Ishikawa (cell line): ENCODE results near the gene TSPAN12.

Source experiments
- CEBPB ChIP-seq: IDR thresholded peaks from 2 replicates; pipeline ENCODE4 v1.6.1; 2012
- CREB1 ChIP-seq: IDR thresholded peaks from 2 replicates; pipeline ENCODE4 v1.6.1; 2012; ENCODE audit warnings: low read depth
- EGR1 ChIP-seq: IDR thresholded peaks from 2 replicates; pipeline ENCODE4 v1.6.1; 2012
- EP300 ChIP-seq: IDR thresholded peaks from 2 replicates; pipeline ENCODE4 v1.6.1; 2012; ENCODE audit warnings: borderline replicate concordance
- FOXM1 ChIP-seq: IDR thresholded peaks from 2 replicates; pipeline ENCODE4 v1.6.1; 2012; ENCODE audit warnings: low read depth, borderline replicate concordance
- NFIC ChIP-seq: IDR thresholded peaks from 2 replicates; pipeline ENCODE4 v1.6.1; 2012
- RAD21 ChIP-seq: IDR thresholded peaks from 2 replicates; pipeline ENCODE4 v1.6.1; 2012; ENCODE audit warnings: low read depth
- TAF1 ChIP-seq: IDR thresholded peaks from 2 replicates; pipeline ENCODE4 v1.6.1; 2012; ENCODE audit warnings: low read depth, mild to moderate bottlenecking
- TCF12 ChIP-seq: IDR thresholded peaks from 2 replicates; pipeline ENCODE4 v1.6.1; 2012; ENCODE audit warnings: low read depth
- TEAD4 ChIP-seq: IDR thresholded peaks from 2 replicates; pipeline ENCODE4 v1.6.1; 2012
- YY1 ChIP-seq: IDR thresholded peaks from 2 replicates; pipeline ENCODE4 v1.6.1; 2012; ENCODE audit warnings: low read depth
- ZBTB7A ChIP-seq: IDR thresholded peaks from 2 replicates; pipeline ENCODE4 v1.6.1; 2012; ENCODE audit warnings: low read depth
- TF ChIP-seq, protein P1 (sequence below): IDR thresholded peaks from 2 replicates; pipeline ENCODE4 v1.6.1; 2012; ENCODE audit warnings: low read depth, mild to moderate bottlenecking
- TF ChIP-seq, protein P2 (sequence below): IDR thresholded peaks from 2 replicates; pipeline ENCODE4 v1.6.1; 2012
- TF ChIP-seq, protein P3 (sequence below): IDR thresholded peaks from 2 replicates; pipeline ENCODE4 v1.6.1; 2012

Gene TSPAN12

DNA sequence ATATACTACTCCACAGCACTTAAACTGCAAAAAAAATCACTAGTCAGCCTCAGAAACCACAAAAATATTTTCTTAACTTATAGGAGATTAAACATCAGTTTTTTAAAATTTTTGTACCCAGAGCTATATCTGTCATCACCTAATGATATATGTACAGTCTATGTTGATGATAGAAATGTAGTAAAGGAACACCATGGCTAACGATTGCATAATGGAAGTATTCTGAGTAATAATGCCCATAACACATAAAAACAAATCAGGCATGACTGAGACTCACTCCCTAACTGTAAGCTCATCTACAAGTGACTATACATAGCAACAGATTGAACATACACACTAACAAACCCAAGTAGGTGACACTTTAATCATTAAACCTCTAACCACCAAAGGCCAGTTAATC is 51.3 kb downstream of the TSPAN12 start:
- TF ChIP-seq CEBPB (peak; percentile 87), TEAD4 (no peak)

DNA sequence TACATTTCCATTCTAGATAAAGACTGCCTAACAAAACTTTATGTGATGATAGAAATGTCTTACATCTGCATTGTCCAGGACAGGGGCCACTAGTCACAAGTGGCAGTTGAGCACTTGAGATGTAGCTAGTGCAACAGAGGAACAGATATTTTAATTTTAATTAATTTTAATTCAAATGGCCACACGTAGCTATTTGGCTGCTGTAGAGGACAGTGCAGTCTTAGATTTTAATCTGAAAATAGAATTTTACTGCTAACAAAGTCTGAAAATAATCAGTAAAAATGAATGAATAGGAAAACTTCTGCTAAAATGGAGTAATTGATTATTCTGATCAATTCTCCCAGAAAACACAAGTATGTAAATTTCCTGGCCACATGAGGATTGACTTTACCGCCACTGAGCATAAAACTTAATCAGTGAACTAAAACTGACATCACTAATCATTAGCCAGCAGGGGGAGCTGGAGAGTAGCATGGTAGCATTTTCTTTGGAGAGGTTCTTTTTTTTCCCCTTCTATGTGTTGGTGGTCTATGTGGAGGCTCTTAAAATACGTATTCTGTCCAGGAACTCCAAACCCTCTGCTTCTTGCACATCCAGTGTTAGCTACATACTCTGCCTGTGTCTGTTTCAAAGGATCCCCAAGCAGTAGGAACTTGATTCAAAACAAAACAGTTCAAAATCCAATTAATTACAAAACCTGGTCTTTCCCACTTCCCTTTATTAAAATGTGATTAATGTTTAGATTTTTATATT is 52.1 kb downstream of the TSPAN12 start:
- peak; percentile 83 for TF ChIP-seq RAD21
- TF ChIP-seq ZBTB7A, result no peak

DNA sequence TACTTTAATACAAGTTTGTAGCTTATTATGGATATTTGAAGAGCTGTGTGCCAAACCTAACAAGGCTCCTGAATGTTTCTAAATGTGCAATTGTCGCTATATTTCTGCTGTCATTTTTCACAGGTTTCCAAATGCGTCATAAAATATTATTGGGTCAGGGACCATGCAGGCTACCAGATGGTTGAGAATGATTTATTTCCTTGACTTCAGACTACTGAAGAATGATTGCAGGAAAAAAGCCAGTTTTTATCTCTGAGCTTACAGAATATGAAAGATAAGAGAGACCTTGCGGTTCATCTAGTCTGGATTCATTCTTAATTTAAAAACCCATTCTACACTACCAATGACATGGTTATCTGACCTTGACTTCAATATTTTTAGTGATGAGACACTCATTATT is 55.2 kb downstream of the TSPAN12 start:
- TF ChIP-seq ZBTB7A, result no peak
- TF ChIP-seq YY1, result no peak
- no peak for TF ChIP-seq FOXM1

DNA sequence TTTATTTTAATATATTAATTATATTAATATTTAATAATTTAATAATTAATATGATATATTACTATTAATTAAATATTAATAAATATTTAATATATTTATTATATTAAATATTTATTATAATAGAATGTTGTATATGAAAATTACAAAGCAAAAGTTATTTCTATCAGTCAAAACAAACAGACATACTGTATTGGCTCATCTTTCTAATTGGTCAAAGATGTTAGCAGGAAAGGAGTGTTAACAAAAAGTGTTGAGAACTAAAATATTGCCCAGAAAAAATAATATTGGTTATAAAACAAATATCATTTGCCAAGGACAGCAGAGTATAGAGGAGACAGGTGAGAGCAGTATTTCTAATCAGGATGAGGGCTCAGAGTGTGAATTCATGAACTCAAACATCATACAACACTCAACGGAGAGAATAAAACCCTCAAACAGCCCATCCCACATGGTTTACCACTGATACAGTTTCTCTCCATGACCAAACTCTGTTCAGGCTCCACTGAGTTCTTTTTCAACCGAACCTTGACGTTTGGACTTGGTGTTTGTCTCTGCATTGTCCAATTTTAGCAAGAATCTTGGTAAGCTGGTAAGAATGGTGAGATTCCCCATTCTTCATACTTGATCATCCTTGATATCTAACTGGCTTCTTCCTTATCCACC is 58.0 kb downstream of the TSPAN12 start:
- TF ChIP-seq ZBTB7A (no peak), EP300 (no peak), TEAD4 (no peak)
- TF ChIP-seq, protein P1, sequence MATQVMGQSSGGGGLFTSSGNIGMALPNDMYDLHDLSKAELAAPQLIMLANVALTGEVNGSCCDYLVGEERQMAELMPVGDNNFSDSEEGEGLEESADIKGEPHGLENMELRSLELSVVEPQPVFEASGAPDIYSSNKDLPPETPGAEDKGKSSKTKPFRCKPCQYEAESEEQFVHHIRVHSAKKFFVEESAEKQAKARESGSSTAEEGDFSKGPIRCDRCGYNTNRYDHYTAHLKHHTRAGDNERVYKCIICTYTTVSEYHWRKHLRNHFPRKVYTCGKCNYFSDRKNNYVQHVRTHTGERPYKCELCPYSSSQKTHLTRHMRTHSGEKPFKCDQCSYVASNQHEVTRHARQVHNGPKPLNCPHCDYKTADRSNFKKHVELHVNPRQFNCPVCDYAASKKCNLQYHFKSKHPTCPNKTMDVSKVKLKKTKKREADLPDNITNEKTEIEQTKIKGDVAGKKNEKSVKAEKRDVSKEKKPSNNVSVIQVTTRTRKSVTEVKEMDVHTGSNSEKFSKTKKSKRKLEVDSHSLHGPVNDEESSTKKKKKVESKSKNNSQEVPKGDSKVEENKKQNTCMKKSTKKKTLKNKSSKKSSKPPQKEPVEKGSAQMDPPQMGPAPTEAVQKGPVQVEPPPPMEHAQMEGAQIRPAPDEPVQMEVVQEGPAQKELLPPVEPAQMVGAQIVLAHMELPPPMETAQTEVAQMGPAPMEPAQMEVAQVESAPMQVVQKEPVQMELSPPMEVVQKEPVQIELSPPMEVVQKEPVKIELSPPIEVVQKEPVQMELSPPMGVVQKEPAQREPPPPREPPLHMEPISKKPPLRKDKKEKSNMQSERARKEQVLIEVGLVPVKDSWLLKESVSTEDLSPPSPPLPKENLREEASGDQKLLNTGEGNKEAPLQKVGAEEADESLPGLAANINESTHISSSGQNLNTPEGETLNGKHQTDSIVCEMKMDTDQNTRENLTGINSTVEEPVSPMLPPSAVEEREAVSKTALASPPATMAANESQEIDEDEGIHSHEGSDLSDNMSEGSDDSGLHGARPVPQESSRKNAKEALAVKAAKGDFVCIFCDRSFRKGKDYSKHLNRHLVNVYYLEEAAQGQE, result no peak

DNA sequence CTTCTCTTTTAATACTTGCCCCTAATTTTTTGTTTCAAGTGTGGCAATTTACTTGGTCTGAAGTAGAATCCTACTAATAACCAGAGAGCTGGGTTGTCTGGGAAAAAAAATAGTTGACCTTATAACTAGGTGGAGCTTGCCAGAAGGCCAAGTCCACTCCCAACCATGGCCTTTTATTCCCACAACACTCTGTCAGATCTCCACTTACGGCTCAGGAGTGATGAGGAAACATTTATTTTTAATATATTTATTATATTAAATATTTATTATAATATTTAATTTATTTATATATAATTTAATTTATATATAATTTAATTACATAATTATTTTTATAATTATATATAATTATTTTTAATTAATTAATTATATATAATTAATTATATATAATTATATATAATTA is 58.8 kb downstream of the TSPAN12 start:
- TF ChIP-seq EP300 (no peak), YY1 (no peak), ZBTB7A (no peak), NFIC (no peak), EGR1 (no peak), CREB1 (no peak), RAD21 (no peak), TAF1 (no peak), FOXM1 (no peak), TEAD4 (no peak), CEBPB (no peak), TCF12 (no peak)
- TF ChIP-seq, protein P1, result no peak
- TF ChIP-seq, protein P2, sequence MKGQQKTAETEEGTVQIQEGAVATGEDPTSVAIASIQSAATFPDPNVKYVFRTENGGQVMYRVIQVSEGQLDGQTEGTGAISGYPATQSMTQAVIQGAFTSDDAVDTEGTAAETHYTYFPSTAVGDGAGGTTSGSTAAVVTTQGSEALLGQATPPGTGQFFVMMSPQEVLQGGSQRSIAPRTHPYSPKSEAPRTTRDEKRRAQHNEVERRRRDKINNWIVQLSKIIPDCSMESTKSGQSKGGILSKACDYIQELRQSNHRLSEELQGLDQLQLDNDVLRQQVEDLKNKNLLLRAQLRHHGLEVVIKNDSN, result no peak
- TF ChIP-seq, protein P3, sequence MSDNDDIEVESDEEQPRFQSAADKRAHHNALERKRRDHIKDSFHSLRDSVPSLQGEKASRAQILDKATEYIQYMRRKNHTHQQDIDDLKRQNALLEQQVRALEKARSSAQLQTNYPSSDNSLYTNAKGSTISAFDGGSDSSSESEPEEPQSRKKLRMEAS, result no peak

DNA sequence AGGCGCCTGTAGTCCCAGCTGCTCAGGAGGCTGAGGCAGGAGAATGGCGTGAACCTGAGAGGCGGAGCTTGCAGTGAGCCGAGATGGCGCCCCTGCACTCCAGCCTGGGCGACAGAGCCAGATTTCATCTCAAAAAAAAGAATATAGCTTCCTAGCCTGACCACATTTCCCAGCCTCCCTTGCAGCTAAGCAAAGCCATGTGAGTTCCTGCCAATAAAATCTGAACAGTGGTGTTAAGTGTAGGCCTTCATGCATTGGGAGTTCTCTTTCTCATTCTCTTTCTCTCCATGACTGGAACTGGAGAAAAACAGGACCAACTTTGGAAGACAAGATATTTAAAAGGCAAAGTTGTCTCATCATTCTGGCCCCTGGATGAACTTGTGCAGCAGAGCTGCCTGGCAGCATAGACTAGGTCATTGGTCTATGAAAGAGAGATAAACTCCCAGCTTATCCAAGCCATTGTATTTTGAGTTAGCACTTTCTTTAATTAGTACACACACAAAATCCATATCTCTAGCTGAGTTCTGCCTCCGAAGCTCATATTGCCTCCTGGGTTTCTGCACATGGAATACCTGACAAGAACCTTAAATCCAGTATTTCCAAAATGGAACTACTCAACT is 60.8 kb downstream of the TSPAN12 start:
- TF ChIP-seq FOXM1 (no peak), EP300 (no peak), CREB1 (no peak), EGR1 (no peak), TEAD4 (no peak), ZBTB7A (no peak), NFIC (no peak), TAF1 (no peak)
- TF ChIP-seq, protein P3, result no peak
- TF ChIP-seq, protein P2, result no peak
